HK-2 (cell line): ENCODE data around the gene KLK11.

ENCODE experiments used
- DNase-seq: peaks from one replicate; pipeline ENCODE4 v3.0.0-alpha.2; 2018; ENCODE audit not compliant: unreplicated experiment

KLK11 gene, protein sequence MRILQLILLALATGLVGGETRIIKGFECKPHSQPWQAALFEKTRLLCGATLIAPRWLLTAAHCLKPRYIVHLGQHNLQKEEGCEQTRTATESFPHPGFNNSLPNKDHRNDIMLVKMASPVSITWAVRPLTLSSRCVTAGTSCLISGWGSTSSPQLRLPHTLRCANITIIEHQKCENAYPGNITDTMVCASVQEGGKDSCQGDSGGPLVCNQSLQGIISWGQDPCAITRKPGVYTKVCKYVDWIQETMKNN

DNA sequence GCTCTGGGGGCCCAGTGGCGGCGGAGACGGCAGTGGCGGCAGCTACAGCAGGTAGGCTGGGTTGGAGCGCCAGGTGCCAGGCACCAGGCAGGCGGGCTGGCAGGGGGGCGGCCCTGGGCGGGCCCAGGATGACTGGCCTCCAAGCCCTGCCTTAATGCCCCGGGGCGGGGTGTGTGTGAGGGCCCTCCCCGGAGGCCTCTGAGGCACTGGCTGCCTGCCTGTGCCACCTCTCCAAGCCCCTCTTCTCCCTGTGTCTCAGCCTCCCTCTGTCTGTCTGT lies at the start of gene KLK11:
KLK11 (minus strand) TSS at position 63 of the 278 bp plus-strand sequence. CDS start 985 bp downstream, outside the sequence.
- DNase-seq = no peak

- DNase-seq = no peak
Measured at GRCh38 chr19:51075998-51076397, 49.6 kb upstream of the KLK11 start.

- DNase-seq = no peak
Measured at GRCh38 chr19:51071095-51071405, 44.6 kb upstream of the KLK11 start.

GRCh38 chr19:51070334-51071094 lies 44.1 kb upstream of the KLK11 start:
- no peak for DNase-seq

DNA sequence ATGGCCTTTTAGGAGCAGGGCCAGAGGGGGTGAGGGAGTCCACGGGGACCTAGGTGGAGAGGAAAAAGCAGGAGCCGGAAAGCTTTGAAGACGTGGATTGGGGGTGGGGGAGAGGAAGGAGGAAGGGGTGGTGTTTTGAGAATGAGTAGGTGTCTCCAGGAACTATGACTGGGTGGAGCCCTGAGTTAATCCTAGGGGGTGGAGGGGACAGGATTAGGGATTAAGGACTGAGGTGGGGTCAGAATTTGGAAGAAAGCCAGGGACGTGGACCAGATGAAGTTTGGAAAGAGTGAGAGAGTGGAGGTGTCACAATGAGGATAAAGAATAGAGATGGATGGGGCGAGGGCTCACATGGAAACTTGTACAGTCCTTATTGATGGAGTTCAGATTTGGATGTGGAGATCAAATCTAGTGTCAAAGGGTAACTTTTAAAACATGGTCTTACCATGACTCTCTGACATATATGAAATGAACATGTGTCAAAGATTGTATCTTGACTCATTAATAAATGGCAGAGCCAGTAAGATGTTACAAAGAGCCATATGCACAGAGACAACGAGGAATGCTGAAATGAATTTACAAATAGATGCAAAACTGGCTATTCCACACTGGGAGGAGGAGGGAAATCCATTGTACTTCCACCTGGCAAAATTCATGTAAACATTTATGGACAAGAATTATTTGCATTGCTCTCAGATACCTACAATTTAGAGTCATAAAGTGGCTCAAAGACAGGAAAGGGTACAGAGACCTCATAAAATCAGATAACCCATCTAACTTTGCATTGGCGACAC lies 40.2 kb upstream of the KLK11 start:
- no peak for DNase-seq

DNA sequence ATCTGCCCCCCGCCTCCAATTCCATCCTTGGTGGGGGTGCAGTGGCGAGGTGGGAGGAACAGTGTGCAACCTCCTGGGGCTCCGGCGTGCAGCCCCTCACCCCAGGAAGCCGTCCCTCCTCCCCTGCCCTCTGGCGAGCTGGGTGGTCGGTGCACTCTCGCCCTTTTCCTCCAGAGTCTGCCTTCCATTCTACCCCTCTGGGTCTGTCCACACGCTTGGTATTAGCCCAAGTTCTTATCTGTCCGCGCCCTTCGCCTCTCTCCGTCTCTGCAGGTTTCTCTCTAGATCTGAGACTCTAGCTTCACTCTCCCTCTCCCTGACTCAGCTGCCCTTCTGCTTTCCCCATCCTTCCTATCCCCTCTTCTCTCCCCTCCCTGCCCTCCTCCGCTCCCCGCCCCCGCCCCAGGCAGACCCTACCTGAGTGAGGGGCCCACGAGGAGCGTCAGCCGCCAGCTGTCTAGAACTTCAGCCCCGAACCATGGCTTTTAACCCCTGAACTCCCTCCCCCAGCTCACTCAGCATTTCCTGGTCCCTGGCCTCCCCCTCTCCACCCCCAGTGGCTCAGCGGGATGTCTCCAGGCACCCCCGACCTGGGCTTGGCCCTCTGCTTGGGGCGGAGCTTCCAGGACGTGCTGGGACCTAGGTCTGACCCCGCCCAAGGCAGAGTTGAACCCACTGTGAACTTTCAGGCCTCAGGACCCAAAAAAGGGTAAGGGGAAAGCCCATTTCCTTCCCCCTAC lies 39.0 kb upstream of the KLK11 start:
- DNase-seq = no peak

- DNase-seq = peak; percentile 27
Measured at GRCh38 chr19:51064534-51065220, 38.3 kb upstream of the KLK11 start, which contains the start of gene KLK13. TSS of gene KLK13 (minus strand) at chr19:51065092. CDS start at chr19:51065067, 25 bp downstream.

DNA sequence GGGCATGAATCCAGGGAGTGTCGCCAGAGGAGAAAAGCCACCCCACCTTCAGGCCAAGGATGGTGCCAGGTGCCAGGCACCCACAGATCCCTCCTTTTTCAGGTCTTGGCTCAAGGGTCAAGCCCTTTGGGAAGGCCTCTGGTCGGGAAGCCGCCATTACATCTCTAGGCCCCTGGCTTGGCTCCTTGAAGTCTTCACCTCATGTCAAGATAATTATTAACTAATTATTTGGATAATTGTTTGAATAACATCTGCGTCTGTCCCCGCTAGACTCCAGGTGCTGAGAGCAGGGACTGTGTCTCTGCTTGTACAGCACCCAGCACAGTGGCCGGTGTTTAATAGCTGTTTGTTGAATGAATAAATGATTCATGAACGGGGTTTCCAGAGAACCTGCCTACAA lies 37.2 kb upstream of the KLK11 start:
- no peak for DNase-seq

- no peak for DNase-seq
Measured at GRCh38 chr19:51060973-51061372, 34.6 kb upstream of the KLK11 start.

- DNase-seq = no peak
Measured at GRCh38 chr19:51060336-51060735, 33.9 kb upstream of the KLK11 start.

DNA sequence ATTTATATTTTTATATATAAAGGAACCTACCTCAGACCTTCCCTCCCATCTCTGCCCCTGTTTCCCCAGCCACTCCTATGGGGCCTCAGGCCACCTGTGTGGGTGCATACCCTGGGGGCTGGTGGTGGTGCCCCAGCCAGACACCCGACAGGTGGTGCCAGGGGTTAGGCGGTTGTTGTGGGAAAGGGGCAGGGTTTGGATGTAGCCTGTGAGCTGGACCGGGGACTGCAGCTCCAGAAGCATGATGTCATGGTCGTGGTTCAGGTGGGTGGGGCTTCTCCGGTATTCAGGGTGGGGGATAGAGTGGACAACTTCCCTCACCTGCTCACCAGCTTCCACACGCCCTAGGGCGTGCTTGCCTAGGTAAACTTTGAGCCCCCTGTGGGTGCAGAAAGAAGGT lies 33.3 kb upstream of the KLK11 start:
- DNase-seq = no peak

GRCh38 chr19:51055866-51056265 lies 29.4 kb upstream of the KLK11 start:
- no peak for DNase-seq

DNA sequence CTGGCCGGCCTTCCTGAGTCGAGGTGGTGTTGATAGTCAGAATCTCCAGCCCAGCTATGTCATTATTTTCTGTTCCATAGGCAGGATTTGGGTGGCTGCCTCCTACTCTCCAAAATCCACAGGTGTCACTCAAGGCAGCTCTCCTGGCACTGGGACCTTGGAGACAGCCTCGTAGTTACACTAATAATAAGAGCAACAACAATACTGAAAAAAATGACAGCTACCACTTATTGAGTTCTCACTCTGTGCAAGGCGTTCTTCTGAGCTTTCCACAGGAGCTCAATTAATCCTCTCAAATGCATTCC lies 20.6 kb upstream of the KLK11 start:
- DNase-seq = no peak

- DNase-seq = no peak
Measured at GRCh38 chr19:51044327-51044726, 17.9 kb upstream of the KLK11 start.

DNA sequence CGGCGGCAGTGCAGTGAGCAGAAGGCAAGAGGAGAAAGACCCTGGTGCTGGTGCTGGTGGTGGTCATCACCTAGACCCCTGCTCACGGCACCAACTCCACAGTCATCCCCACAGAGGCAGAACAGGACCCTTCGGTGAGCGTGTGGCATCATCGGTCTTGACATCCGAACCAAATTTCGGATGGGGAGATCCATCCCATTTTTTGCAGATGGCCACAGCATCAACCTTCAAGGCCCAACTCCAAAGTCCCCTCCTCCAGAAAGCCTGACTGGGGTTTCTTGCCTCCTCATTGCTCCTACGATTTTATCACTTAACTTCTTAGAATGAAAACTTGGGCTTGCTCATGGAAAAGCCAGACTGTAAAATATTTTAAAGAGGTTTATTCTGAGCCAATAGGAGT lies 17.1 kb upstream of the KLK11 start:
- no peak for DNase-seq

- DNase-seq = no peak
Measured at GRCh38 chr19:51040151-51040550, 13.7 kb upstream of the KLK11 start.

GRCh38 chr19:51036519-51036918 lies 10.1 kb upstream of the KLK11 start:
- no peak for DNase-seq

DNA sequence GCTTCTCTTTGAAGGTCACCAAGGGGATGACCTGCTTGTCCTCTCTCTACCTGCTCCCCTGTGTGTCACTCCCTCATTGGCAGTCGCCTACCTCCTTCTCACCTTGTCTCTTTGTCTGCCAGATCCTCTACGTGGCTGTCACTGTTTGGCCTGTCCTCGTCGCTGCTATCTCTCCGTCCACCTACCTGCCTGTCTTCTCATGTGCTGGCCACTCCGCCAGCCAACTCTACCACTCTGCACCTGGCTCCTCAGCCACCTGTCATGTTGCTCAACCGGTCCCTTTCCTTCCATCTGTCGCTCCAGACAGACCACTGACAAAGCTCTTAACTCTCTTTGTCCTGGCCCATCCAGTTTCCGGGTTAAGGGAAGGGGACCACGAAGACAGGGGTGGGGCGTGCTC lies 8.3 kb upstream of the KLK11 start, which contains the start of gene KLK12:
KLK12 (minus strand) TSS at position 299 of the 400 bp plus-strand sequence. CDS start 381 bp downstream, outside the sequence.
- DNase-seq = no peak

- DNase-seq = no peak
Measured at GRCh38 chr19:51031880-51032225, 5.4 kb upstream of the KLK11 start.

- DNase-seq = no peak
Measured at GRCh38 chr19:51031220-51031879, 4.9 kb upstream of the KLK11 start.

DNA sequence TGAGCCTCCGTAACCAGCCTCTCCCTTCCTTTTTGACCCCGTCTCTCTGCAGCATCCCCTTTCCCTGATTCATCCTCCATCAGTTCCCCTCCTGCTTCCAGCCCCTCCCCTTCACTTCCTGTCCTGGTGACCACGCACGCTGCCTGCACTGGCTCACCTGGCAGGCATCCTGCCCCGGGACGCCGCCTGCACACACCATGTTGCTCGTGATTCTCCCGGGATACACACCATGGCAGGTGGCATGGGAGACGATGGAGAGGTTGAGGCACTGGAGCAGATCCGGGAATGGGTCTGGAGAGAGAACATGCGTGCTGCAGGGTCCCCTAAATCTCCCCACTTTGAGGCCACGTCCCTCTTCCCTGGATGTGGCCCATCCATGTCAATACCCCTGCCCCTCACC lies 4.2 kb upstream of the KLK11 start:
- DNase-seq = no peak
